Esophagus muscularis mucosa (tissue), 3 donors: Measurements from ENCODE around the gene DAB1.

ENCODE experiments used
- CTCF ChIP-seq, 3 experiments: fragments of 200-600 bp in 2 of 3; fragments of 450-650 bp in 1 of 3; sonication (generic) in 2 of 3; IDR thresholded peaks; one replicate each; pipeline ENCODE4 v1.5.1; 2017 to 2019; ENCODE audit warnings: antibody characterized with exemption in 3 of 3, mild to moderate bottlenecking in 2 of 3, moderate library complexity in 1 of 3
- POLR2A ChIP-seq: fragments of 450-650 bp; IDR thresholded peaks from one replicate; pipeline ENCODE4 v1.6.1; 2017; ENCODE audit warnings: antibody characterized with exemption, moderate library complexity, mild to moderate bottlenecking, low read depth
- POLR2AphosphoS5 ChIP-seq, 2 donors: sonication (generic); formaldehyde crosslinking; IDR thresholded peaks; one replicate each; pipeline ENCODE4 v1.6.1; 2017; ENCODE audit warnings: antibody characterized with exemption in 2 of 2

DNA sequence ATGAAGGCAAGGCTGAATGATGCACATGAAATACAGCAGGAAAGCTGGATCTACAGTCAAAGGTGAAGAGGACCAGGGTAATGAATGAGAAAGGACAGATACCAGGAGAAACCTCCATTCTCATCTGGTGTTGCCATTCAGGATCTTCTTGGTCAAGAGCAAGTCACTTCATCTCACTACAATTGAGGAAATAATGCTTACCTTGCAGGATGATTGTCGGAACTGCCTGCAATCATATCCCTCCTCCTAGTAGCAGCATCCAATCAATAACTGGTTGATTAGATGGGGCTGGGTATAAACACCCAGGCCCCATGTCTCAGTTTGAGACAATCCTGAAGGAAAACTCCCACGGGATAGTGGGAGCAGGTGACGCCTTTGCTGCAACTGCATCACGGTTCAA, 263.3 kb downstream of the DAB1 start:
- no peak for TF ChIP-seq POLR2AphosphoS5 (IDR thresholded peaks at IDR 0.05)
- no peak for TF ChIP-seq CTCF (IDR thresholded peaks at IDR 0.05)
- TF ChIP-seq POLR2A, result no peak
